Chondrocyte (in vitro differentiated cells): ENCODE measurements around the gene KRT28. TPM values are rescaled to one million over a fixed set of nuclear protein-coding genes. Genes with fewer than 3 reads are reported as not detected.

Source experiments
- DNase-seq: peaks from one replicate; pipeline ENCODE4 v3.0.0; 2021; ENCODE audit warnings: mixed read lengths, low spot score
- H3K27ac Mint-ChIP-seq: one replicate; pipeline ENCODE4 v1.8.0; 2021; ENCODE audit warnings: mild to moderate bottlenecking, moderate library complexity, mixed read lengths; ENCODE audit not compliant: unreplicated experiment
- H3K27me3 Mint-ChIP-seq: 2 replicates; pipeline ENCODE4 v1.8.0; 2021; ENCODE audit warnings: low read depth, mixed read lengths
- H3K36me3 Mint-ChIP-seq: 2 replicates; pipeline ENCODE4 v1.8.0; 2021; ENCODE audit warnings: low read depth, mixed read lengths
- H3K4me1 Mint-ChIP-seq: 2 replicates; pipeline ENCODE4 v1.8.0; 2021; ENCODE audit warnings: low read depth, mild to moderate bottlenecking, mixed read lengths
- H3K4me3 Mint-ChIP-seq: one replicate; pipeline ENCODE4 v1.8.0; 2021; ENCODE audit warnings: mild to moderate bottlenecking, moderate library complexity, mixed read lengths; ENCODE audit not compliant: unreplicated experiment
- H3K9me3 Mint-ChIP-seq: 2 replicates; pipeline ENCODE4 v1.8.0; 2021; ENCODE audit warnings: low read depth, mixed read lengths
- CTCF ChIP-seq: fragments of 200-600 bp; sonication (generic); IDR thresholded peaks from 2 replicates; pipeline ENCODE4 v1.5.0; 2021; ENCODE audit warnings: antibody characterized with exemption, mild to moderate bottlenecking, moderate library complexity
- total RNA-seq: library from RNA; stranded (reverse); gene quantifications from 3 replicates; pipeline ENCODE4 v1.2.1, GENCODE V29; 2021

The KRT28 gene
- total RNA-seq, 1 donor from 2014 or later, result not detected

- H3K4me1 Mint-ChIP-seq, result no peaks in the 10 kb centered on the region
- TF ChIP-seq CTCF, result no peak
- H3K36me3 Mint-ChIP-seq, result peaks cover 4% of the 10 kb centered on the region
- H3K9me3 Mint-ChIP-seq, result no peaks in the 10 kb centered on the region
- peaks cover 20% of the 10 kb centered on the region for H3K27me3 Mint-ChIP-seq
- H3K4me3 Mint-ChIP-seq, result no peak overlapping the region
- H3K27ac Mint-ChIP-seq, result no peak overlapping the region
- DNase-seq, result no peak
Observed at GRCh38 chr17:40841246-40841645, 41.5 kb upstream of the KRT28 start.

GRCh38 chr17:40839194-40839593 lies 39.4 kb upstream of the KRT28 start:
- Mint-ChIP-seq H3K4me3 (no peak overlapping the region), H3K36me3 (peaks cover 11% of the 10 kb centered on the region), H3K4me1 (no peaks in the 10 kb centered on the region), H3K27me3 (peaks cover 7% of the 10 kb centered on the region), H3K9me3 (no peaks in the 10 kb centered on the region), H3K27ac (no peak overlapping the region)
- DNase-seq, result no peak
- no peak for TF ChIP-seq CTCF

DNA sequence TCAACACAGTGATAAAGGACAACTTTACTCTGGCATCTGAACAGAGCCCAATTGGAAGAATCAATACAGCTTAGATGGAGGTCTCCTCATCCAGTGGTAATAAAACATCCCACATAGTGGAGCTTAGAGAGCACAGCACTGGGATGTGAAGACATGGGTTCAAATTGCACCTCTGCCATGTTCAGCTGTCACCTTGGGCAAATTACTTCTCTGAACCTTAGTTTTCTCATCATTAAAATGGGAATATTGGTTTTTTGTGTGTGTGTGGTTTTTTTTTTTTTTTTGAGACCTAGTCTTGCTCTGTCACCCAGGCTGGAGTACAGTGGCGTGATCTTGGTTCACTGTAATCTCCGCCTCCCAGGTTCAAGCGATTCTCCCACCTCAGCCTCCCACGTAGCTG lies 36.3 kb upstream of the KRT28 start:
- Mint-ChIP-seq H3K9me3 (no peaks in the 10 kb centered on the region), H3K4me3 (no peak overlapping the region), H3K36me3 (peaks cover 16% of the 10 kb centered on the region), H3K4me1 (no peaks in the 10 kb centered on the region), H3K27me3 (peaks cover 4% of the 10 kb centered on the region), H3K27ac (no peak overlapping the region)
- no peak for TF ChIP-seq CTCF
- DNase-seq, result no peak

GRCh38 chr17:40833882-40834281 lies 34.1 kb upstream of the KRT28 start:
- DNase-seq, result no peak
- H3K36me3 Mint-ChIP-seq, result peaks cover 12% of the 10 kb centered on the region
- H3K27me3 Mint-ChIP-seq, result peaks cover 4% of the 10 kb centered on the region

DNA sequence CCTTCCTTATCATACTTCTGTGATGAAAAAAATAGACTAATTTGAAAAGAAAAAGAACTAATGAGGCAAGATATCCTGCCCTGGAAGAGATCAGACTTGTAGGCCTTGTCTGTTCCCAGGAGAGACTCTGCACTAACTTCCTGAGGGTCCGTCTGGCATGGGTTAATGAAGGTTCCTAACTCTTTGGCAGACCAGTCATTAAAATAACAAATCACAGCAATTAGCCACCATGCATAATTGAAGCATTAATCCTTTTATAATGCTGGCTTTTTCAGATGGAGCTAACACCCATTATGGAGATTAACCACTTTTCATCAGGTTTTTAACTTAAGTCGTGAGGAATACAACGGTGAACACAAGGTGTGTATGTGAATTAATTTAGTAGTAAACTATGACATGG lies 33.1 kb upstream of the KRT28 start:
- H3K27me3 Mint-ChIP-seq, result no peaks in the 10 kb centered on the region
- H3K4me3 Mint-ChIP-seq, result no peak overlapping the region
- no peak for TF ChIP-seq CTCF
- H3K36me3 Mint-ChIP-seq, result peaks cover 12% of the 10 kb centered on the region
- no peak for DNase-seq
- H3K9me3 Mint-ChIP-seq, result no peaks in the 10 kb centered on the region
- peaks cover 15% of the 10 kb centered on the region for H3K4me1 Mint-ChIP-seq
- no peak overlapping the region for H3K27ac Mint-ChIP-seq

More at GRCh38 chr17:40833882-40834281, 34.1 kb upstream of the KRT28 start:
- no peak overlapping the region for H3K4me3 Mint-ChIP-seq
- no peak for TF ChIP-seq CTCF
- no peak overlapping the region for H3K27ac Mint-ChIP-seq
- H3K9me3 Mint-ChIP-seq, result no peaks in the 10 kb centered on the region
- H3K4me1 Mint-ChIP-seq, result peaks cover 5% of the 10 kb centered on the region
